HepG2 (cell line): ENCODE measurements around the gene SPATC1L. TPM values are rescaled to one million over a fixed set of nuclear protein-coding genes. Genes with fewer than 3 reads are reported as not detected.

ENCODE experiments used
- ATAC-seq: fragments of 200-7000 bp; cut with Tn5 transposase; 3 replicates; pipeline ENCODE4 v1.9.1; 2020; ENCODE audit warnings: mild to moderate bottlenecking, moderate library complexity
- BruUV-seq: library from RNA; stranded (reverse); fragments of 400-500 nt; replicated peaks from 2 replicates; lab custom pipeline; 2021; lab: Mats Ljungman, UMichigan
- CTCF ChIA-PET: fragments of 300-600 bp; formaldehyde crosslinking; extraction: SDS; loops from one replicate; lab custom pipeline; 2021; ENCODE audit warnings: low total read pairs, inconsistent platforms, low intra/inter-chr PET ratio; lab: Yijun Ruan, JAX
- POLR2A ChIA-PET: fragments of 350-600 bp; sonication (Branson Sonifier 250); formaldehyde crosslinking; loops from one replicate; lab custom pipeline; 2020; ENCODE audit warnings: antibody characterized with exemption, inconsistent platforms; lab: Yijun Ruan, JAX
- DNase-seq: peaks from one replicate; pipeline ENCODE4 v3.0.0-alpha.2; 2015; ENCODE audit warnings: low spot score
- FAIRE-seq: peaks from 3 replicates; lab custom pipeline; 2011; peaks lifted over from hg19 to GRCh38; lab: Jason Lieb, UNC
- H2AFZ ChIP-seq: one replicate; pipeline ENCODE4 v1.6.1; 2011; ENCODE audit warnings: low read length, inconsistent platforms
- H3K27ac ChIP-seq: fragments of 300-600 bp; 3 replicates; pipeline ENCODE4 v1.8.0; 2011; ENCODE audit warnings: mixed run types, mild to moderate bottlenecking, mixed read lengths, low read length, inconsistent platforms; ENCODE audit not compliant: insufficient read depth; ENCODE audit errors: extremely low read length
- H3K27me3 ChIP-seq, 2 experiments: fragments of 200-600 bp in 1 of 2; 2 replicates in 1 of 2; 3 replicates in 1 of 2; pipeline versions ENCODE4 v1.6.0 to v1.8.0; 2011; ENCODE audit warnings: low read length in 2 of 2, mild to moderate bottlenecking in 2 of 2, moderate library complexity in 2 of 2, inconsistent platforms in 1 of 2; ENCODE audit not compliant: insufficient read depth in 2 of 2, control insufficient read depth in 1 of 2
- H3K36me3 ChIP-seq, 2 experiments: fragments of 200-600 bp in 1 of 2; replicated peaks in 1 of 2; 2 replicates in 1 of 2; 3 replicates in 1 of 2; pipeline versions ENCODE4 v1.5.1 to v1.8.0; 2011; ENCODE audit warnings: low read length in 2 of 2, inconsistent platforms in 1 of 2; ENCODE audit not compliant: insufficient read depth in 2 of 2, control insufficient read depth in 1 of 2
- H3K4me1 ChIP-seq: 2 replicates; pipeline ENCODE4 v1.5.1; 2012; ENCODE audit warnings: low read length, inconsistent platforms; ENCODE audit not compliant: insufficient read depth
- H3K4me2 ChIP-seq: 2 replicates; pipeline ENCODE4 v1.6.0; 2011; ENCODE audit warnings: low read depth, low read length, inconsistent platforms
- H3K4me3 ChIP-seq, 3 experiments: fragments of 200-600 bp in 1 of 3; sonication (generic), shearing (Covaris generic) in 1 of 3; replicated peaks in 1 of 3; 2 replicates each; pipeline ENCODE4 v1.5.1; 2011 to 2016; ENCODE audit warnings: low read length in 3 of 3, inconsistent platforms in 2 of 3, low read depth in 2 of 3, mild to moderate bottlenecking in 2 of 3, control low read depth in 1 of 3, mixed read lengths in 1 of 3; ENCODE audit not compliant: insufficient read depth in 1 of 3
- H3K79me2 ChIP-seq: one replicate; pipeline ENCODE4 v1.6.1; 2011; ENCODE audit warnings: low read length, inconsistent platforms; ENCODE audit not compliant: insufficient read depth
- H3K9ac ChIP-seq: 2 replicates; pipeline ENCODE4 v1.6.0; 2011; ENCODE audit warnings: mild to moderate bottlenecking, low read depth, low read length, inconsistent platforms; ENCODE audit not compliant: insufficient read depth
- H3K9me3 ChIP-seq: 2 replicates; pipeline ENCODE4 v1.5.1; 2012; ENCODE audit warnings: mild to moderate bottlenecking, low read length
- H4K20me1 ChIP-seq: 2 replicates; pipeline ENCODE4 v1.6.0; 2011; ENCODE audit warnings: inconsistent platforms, mild to moderate bottlenecking, low read length, moderate library complexity; ENCODE audit not compliant: insufficient read depth
- HOXA3 ChIP-seq: sonication (generic); formaldehyde crosslinking; IDR thresholded peaks from 2 replicates; pipeline ENCODE4 v1.5.0; 2020; ENCODE audit warnings: missing genetic modification reagents
- KLF12 ChIP-seq: sonication (generic); formaldehyde crosslinking; IDR thresholded peaks from 2 replicates; pipeline ENCODE4 v1.4.0; 2020; ENCODE audit warnings: missing genetic modification reagents, borderline replicate concordance
- ZC3H13 ChIP-seq: sonication (generic); formaldehyde crosslinking; IDR thresholded peaks from 2 replicates; pipeline ENCODE4 v1.8.1; 2023; ENCODE audit warnings: mild to moderate bottlenecking, missing genetic modification reagents, moderate library complexity
- ZFAT ChIP-seq: sonication (generic); formaldehyde crosslinking; conservative IDR thresholded peaks from 2 replicates; pipeline ENCODE4 v1.8.1; 2023; ENCODE audit warnings: missing genetic modification reagents, inconsistent platforms
- ZNF101 ChIP-seq: sonication (generic); formaldehyde crosslinking; IDR thresholded peaks from 2 replicates; pipeline ENCODE4 v1.4.0; 2020; ENCODE audit warnings: mild to moderate bottlenecking, low read depth, missing genetic modification reagents, borderline replicate concordance
- WGBS: methylation state at CpG from one replicate; pipeline ENCODE4 v1.1.6; 2017; ENCODE audit warnings: low lambda C conversion rate; 5-methylcytosine and 5-hydroxymethylcytosine counted together
- in situ Hi-C: cut with HindIII; loops from 2 replicates; pipeline ENCODE4 v1.10.0; 2017; ENCODE audit warnings: low pct_unique_long_range_greater_than_20kb; ENCODE audit not compliant: extremely low pct_ligation_motif_present
- intact Hi-C: fragments of 100-400 bp; cut with micrococcal nuclease; formaldehyde crosslinking; loops from one replicate; pipeline ENCODE4 v1.10.0; 2022; ENCODE audit not compliant: unreplicated experiment
- polyA plus RNA-seq, 8 experiments: library from polyadenylated mRNA; depleted of rRNA in 3 of 8; stranded (reverse) in 7 of 8; unstranded in 1 of 8; fragments of >200 nt; fragmentation: Illumina TruSeq in 4 of 8; extraction: Trizol in 4 of 8; gene quantifications; 2 replicates each; pipeline versions ENCODE4 v1.2.1 to v1.2.3, GENCODE V29; 2011 to 2016; ENCODE audit warnings: low read depth in 4 of 8, missing spikeins in 1 of 8, mixed read lengths in 1 of 8; ENCODE audit not compliant: insufficient read depth in 1 of 8
- total RNA-seq, 5 experiments: library from RNA; depleted of rRNA; stranded (reverse); fragments of >200 nt; fragmentation: Illumina TruSeq; extraction: Trizol; gene quantifications; 2 replicates each; pipeline ENCODE4 v1.2.3, GENCODE V29; 2016; ENCODE audit warnings: low read depth in 1 of 5
- TF ChIP-seq, protein P1 (sequence below): sonication (generic); formaldehyde crosslinking; IDR thresholded peaks from 2 replicates; pipeline ENCODE4 v1.8.0; 2022; ENCODE audit warnings: missing genetic modification reagents, mild to moderate bottlenecking, moderate library complexity, borderline replicate concordance

SPATC1L gene
- total and polyA plus RNA-seq, 2 of the 13 experiments (the other 11 are each of a cell fraction or from before 2014, with no cell fraction given): 1.4 to 3.3 TPM

DNA sequence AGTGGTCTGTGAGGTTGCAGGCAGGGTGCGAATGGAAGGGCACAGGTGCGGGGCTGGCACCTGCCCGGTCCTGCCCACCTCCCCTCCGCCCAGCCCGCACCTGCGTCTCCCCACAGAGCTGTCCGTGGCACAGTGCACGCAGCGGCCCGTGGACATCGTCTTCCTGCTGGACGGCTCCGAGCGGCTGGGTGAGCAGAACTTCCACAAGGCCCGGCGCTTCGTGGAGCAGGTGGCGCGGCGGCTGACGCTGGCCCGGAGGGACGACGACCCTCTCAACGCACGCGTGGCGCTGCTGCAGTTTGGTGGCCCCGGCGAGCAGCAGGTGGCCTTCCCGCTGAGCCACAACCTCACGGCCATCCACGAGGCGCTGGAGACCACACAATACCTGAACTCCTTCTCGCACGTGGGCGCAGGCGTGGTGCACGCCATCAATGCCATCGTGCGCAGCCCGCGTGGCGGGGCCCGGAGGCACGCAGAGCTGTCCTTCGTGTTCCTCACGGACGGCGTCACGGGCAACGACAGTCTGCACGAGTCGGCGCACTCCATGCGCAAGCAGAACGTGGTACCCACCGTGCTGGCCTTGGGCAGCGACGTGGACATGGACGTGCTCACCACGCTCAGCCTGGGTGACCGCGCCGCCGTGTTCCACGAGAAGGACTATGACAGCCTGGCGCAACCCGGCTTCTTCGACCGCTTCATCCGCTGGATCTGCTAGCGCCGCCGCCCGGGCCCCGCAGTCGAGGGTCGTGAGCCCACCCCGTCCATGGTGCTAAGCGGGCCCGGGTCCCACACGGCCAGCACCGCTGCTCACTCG lies 52.2 kb downstream of the SPATC1L start (continued):
- TF ChIP-seq HOXA3 (CRISPR knock-in tag) (peak; percentile 14; the same call in 1 of the 2 replicates), KLF12 (CRISPR knock-in tag) (no peak), ZFAT (CRISPR knock-in tag) (no peak)
- TF ChIP-seq, protein P1, sequence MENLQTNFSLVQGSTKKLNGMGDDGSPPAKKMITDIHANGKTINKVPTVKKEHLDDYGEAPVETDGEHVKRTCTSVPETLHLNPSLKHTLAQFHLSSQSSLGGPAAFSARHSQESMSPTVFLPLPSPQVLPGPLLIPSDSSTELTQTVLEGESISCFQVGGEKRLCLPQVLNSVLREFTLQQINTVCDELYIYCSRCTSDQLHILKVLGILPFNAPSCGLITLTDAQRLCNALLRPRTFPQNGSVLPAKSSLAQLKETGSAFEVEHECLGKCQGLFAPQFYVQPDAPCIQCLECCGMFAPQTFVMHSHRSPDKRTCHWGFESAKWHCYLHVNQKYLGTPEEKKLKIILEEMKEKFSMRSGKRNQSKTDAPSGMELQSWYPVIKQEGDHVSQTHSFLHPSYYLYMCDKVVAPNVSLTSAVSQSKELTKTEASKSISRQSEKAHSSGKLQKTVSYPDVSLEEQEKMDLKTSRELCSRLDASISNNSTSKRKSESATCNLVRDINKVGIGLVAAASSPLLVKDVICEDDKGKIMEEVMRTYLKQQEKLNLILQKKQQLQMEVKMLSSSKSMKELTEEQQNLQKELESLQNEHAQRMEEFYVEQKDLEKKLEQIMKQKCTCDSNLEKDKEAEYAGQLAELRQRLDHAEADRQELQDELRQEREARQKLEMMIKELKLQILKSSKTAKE (CRISPR knock-in tag): no peak

DNA sequence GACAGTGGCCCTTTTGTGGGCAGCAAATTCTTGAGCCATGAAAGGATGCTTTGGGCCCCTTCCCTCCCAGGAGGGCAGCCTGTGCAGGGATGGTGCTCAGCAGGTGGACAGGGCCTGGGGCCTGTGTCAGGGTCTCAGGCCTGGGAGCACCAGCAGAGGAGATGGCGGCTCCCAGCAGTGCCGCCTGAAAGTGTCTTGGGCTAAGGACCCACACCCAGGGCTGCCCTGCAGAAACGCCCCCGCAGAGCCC lies 52.7 kb downstream of the SPATC1L start:
- ATAC-seq (no peak), DNase-seq (no peak), FAIRE-seq (no peak)
- ChIA-PET CTCF (no interaction called here), POLR2A (no interaction called here)
- Histone ChIP-seq H3K79me2 (no peaks in the 10 kb centered on the region), H2AFZ (no peak overlapping the region), H4K20me1 (peaks cover 4% of the 10 kb centered on the region; the same call in 1 of the 2 replicates), H3K4me3 (no peak overlapping the region), H3K4me1 (no peaks in the 10 kb centered on the region), H3K9me3 (no peaks in the 10 kb centered on the region), H3K9ac (no peak overlapping the region), H3K36me3 (no peaks in the 10 kb centered on the region), H3K27ac (no peak overlapping the region), H3K27me3 (no peaks in the 10 kb centered on the region), H3K4me2 (no peak overlapping the region)
- in situ Hi-C loops (no loop called here), intact Hi-C loops (no loop called here)
- no TSS peak for BruUV-seq
- WGBS: no CpG with 5 or more reads among the region's 4 CpGs
- no peak for TF ChIP-seq ZNF101 (CRISPR knock-in tag)
- 0 out of 2 replicates have a peak, but pooled peaks have one; percentile 11 for TF ChIP-seq ZC3H13 (CRISPR knock-in tag)
- TF ChIP-seq, all 625 proteins: peak for 1
